ENCODE measurements around the gene BTBD8.

BTBD8 gene

GRCh38 chr1:92184632-92185031 lies 104.5 kb downstream of the BTBD8 start:
- TF ChIP-seq CTCF (IDR thresholded peaks at IDR 0.05; ENCODE audit: low read depth, low read length, missing control alignments) = no peak
- H3K4me3 ChIP-seq (replicated peaks; ENCODE audit: low read depth, low read length) = no peak overlapping the region
- DNase-seq (ENCODE audit: extremely low read depth, low read depth) = no peak

- DNase-seq (ENCODE audit: extremely low read depth, low read depth) = no peak
- TF ChIP-seq CTCF (IDR thresholded peaks at IDR 0.05; ENCODE audit: low read depth, low read length, missing control alignments) = no peak
- no peak overlapping the region for H3K4me3 ChIP-seq (replicated peaks; ENCODE audit: low read depth, low read length)
Observed at GRCh38 chr1:92186081-92186480, 105.9 kb downstream of the BTBD8 start.

- no peak overlapping the region for H3K4me3 ChIP-seq (replicated peaks; ENCODE audit: low read depth, low read length)
- no peak for TF ChIP-seq CTCF (IDR thresholded peaks at IDR 0.05; ENCODE audit: low read depth, low read length, missing control alignments)
- DNase-seq (ENCODE audit: extremely low read depth, low read depth) = no peak
Observed at GRCh38 chr1:92188436-92189255, 108.5 kb downstream of the BTBD8 start.

DNA sequence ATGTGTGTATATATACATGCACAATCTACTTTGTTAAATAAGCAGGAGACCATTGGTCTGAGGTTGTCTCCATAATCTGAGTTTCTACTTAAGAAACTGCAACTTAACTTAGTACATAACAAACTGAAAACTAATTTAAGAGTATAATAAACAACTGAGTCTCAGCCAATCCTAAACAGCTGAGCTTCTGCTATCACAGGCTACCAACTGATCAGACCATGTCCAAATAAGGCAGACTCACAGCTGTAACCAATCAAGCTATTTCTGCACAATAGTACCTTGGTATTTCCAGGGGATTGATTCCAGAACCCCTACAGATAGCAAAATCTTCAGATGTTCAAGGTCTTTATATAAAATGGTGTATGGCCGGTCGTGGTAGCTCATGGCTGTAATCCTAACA lies 111.6 kb downstream of the BTBD8 start:
- DNase-seq (ENCODE audit: extremely low read depth, low read depth) = no peak
- TF ChIP-seq CTCF (IDR thresholded peaks at IDR 0.05; ENCODE audit: low read depth, low read length, missing control alignments) = no peak
- no peak overlapping the region for H3K4me3 ChIP-seq (replicated peaks; ENCODE audit: low read depth, low read length)

- DNase-seq (ENCODE audit: extremely low read depth, low read depth) = no peak
- no peak overlapping the region for H3K4me3 ChIP-seq (replicated peaks; ENCODE audit: low read depth, low read length)
- TF ChIP-seq CTCF (IDR thresholded peaks at IDR 0.05; ENCODE audit: low read depth, low read length, missing control alignments) = no peak
Observed at GRCh38 chr1:92192246-92192645, 112.1 kb downstream of the BTBD8 start.

- DNase-seq (ENCODE audit: extremely low read depth, low read depth) = no peak
- no peak for TF ChIP-seq CTCF (IDR thresholded peaks at IDR 0.05; ENCODE audit: low read depth, low read length, missing control alignments)
- no peak overlapping the region for H3K4me3 ChIP-seq (replicated peaks; ENCODE audit: low read depth, low read length)
Observed at GRCh38 chr1:92194511-92194910, 114.4 kb downstream of the BTBD8 start.

- DNase-seq (ENCODE audit: extremely low read depth, low read depth) = no peak
- no peak for TF ChIP-seq CTCF (IDR thresholded peaks at IDR 0.05; ENCODE audit: low read depth, low read length, missing control alignments)
- no peak overlapping the region for H3K4me3 ChIP-seq (replicated peaks; ENCODE audit: low read depth, low read length)
Observed at GRCh38 chr1:92201973-92202372, 121.8 kb downstream of the BTBD8 start.
